Measurements from ENCODE around the gene PALD1. TPM values are rescaled to one million over a fixed set of nuclear protein-coding genes. Genes with fewer than 3 reads are reported as not detected.

PALD1 gene
- total RNA-seq, 2 donors from 2014 or later: 4.4 to 8.3 TPM

DNA sequence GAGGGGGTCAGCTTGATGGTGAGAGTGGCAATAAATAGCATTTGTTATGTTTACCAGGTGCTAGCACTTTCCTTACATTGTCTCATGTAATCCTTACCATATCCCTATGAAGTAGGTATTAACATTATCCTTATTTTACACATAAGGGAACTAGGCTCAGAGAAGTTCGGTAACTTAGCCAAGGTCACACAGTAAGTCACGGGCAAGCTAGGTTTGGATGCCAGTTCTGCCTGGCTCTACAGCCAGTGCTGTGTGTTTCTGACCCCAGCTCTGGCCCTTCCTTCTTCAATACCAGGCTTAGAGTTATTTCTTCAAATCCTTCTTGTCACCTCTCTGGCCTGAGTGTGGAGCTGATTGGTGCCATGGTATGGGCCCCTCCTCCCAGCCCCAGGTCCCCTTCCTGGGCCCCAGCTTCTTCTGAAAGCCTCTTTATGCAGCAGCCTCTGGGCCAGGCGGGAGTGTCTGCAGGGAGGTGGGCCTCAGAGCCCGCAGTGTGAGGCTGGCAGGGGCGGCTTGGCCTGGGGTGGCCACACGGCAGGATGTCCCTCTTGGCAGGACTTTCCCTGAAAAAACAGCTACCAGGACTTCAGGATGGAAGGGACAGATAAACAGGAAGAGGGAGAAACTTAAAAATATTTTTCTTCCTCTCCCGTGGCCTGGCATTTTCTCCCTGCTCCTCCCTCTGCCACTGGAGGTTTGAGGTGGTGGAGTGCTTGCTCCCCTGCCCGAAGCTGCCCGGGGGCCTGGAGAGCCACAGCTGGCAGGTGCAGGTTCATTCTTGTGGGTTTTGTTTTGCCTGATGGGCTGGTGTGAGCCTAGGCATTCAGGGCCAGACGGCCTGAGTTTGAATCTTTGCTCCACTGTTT is 20.6 kb downstream of the PALD1 start:
- DNase-seq (peak; percentile 45), ATAC-seq (peak in 1 of 2 donors; percentile 17)
- intact Hi-C loops (cut with DNase I): no loop called here

DNA sequence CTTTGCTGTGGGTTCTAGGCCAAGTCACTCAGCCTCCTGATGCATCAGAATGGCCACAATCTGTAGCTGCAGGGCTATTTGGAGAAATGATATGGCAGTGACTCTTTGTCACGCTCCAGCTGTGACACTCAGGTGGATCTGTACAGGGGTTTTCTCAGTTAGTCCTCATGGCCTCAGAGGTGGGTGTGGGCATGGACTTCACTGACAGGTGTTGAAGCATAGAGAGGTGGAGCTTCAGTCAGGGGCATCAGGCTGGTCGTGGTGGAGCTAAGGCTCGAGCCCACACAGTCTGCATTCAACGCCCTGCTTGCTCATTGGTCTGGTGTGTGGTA is 21.2 kb downstream of the PALD1 start:
- intact Hi-C loops (cut with DNase I): no loop called here
- DNase-seq (no peak), ATAC-seq (no peak)

DNA sequence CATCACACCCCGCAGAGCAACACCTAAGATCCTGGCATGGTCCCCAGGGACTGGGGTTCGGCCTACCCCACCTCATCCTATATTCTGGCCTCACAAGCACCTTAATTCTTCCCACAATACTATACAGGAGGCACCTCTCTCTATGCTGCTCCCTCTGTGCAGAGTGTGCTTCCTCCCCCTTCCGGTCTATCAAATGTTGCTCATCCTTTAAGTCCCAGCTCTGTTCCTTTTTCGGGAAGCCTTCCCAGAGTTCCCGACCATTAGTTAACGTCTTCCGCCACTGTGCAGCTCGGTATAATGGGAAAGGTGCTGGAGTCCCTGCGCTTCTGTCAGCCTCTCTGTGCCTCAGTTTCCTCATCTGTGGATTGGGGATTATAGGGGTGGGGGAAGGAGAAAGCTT is 21.8 kb downstream of the PALD1 start:
- DNase-seq: no peak
- ATAC-seq: peak in 1 of 2 donors; percentile 6
- intact Hi-C loops (cut with DNase I): no loop called here

DNA sequence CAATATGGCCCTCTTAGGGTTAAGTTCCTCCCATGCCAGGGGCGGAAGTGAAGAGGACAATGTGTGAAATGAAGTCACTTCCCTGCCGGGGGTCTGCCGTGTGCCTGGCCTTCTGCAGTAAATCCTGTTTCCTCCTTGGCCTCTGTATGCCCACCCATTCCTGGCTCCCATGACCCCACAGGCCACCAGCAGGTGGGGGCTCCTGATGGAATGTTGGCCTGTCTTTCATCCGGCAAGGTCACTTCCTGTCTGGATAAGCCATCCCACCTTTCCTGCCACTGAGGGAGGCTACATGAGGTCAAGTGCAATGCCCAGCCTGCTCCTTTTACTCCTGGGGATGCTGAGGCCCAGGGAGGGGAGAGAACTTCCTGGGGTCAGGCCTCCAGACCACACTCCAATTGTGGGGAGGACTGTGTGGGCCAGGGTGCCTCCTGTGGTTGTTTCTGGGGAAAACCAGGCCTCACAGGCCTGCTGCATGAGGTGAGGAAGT is 22.3 kb downstream of the PALD1 start:
- DNase-seq (peak; percentile 73), ATAC-seq (peak; percentile 74 to 75)
- intact Hi-C loops (cut with DNase I): no loop called here

DNA sequence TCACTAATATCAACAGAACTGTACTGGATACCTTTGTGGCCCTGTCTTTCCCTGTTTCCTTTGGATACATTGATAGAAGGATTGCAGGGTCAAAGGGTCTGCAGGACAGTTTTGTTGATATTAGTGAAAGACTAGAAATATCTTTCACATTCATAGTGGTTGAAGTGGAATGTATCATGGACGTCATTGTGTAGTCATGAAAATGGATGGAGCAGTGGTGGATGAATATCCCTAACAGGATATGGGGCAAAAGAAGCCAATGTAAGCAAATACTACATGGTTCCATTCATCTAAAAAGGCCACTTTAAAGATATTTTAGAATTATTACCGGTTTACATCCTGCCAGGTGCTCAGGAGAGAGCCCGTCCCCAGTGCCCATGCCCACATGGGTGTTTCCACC is 23.8 kb downstream of the PALD1 start:
- intact Hi-C loops (cut with DNase I): no loop called here
- ATAC-seq (no peak), DNase-seq (no peak)

DNA sequence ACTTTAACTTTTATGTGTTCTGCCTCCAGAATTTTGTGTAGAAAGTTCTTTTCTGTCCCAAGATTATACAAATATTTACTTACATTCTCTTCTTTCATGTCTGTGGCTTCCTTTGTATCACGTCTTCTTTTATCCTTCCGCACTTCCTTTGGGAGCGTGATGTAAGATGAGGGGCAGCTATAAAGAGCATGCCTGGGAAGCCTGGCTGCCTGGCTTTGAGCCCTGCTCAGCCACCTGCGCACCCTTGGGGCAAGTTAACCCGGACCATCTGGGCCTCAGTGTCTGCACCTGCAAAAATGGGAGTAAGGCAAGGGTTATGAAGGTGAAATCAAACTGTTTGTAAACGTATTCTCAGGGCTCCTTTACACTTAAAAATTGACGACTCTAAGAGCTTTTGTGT is 25.2 kb downstream of the PALD1 start:
- intact Hi-C loops (cut with DNase I): no loop called here
- no peak for DNase-seq
- no peak for ATAC-seq

DNA sequence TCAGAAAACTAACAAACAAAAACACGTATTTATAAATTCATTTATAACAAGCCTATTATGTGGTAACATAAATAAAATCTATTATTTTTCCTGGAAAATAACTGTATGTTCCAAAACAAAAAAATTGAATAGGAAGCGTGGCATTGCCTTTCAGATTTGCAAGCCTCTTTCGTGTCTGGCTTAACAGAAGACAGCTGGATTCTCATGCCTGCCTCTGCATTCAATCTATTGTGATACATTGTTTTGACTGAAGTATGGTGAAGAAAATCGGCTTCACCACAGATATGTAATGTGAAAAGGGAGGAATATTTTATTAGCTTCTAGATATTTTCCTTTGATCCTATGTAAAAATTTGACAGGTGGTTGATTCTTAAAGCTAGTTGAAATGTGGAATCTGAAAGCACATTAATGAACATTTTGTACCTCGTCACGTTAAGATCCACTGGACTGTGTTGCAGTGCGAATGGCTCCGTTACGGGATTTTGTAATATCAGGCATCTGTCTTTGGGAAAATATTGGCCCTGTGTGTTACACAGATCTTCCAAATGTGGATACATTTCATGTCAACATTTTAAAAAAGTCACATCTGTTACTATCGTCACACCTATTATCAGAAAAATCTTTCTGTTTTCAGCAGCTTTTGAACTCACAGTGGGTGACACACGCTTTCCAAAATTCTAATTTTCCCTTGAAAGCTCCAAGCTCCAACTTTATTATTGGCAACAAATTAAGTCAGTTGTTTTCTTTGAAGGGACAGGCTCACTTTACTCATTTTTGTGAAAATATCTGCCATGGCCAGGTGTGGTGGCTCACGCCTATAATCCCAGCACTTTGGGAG is 26.2 kb downstream of the PALD1 start:
- ATAC-seq: no peak
- intact Hi-C loops (cut with DNase I): no loop called here
- no peak for DNase-seq

DNA sequence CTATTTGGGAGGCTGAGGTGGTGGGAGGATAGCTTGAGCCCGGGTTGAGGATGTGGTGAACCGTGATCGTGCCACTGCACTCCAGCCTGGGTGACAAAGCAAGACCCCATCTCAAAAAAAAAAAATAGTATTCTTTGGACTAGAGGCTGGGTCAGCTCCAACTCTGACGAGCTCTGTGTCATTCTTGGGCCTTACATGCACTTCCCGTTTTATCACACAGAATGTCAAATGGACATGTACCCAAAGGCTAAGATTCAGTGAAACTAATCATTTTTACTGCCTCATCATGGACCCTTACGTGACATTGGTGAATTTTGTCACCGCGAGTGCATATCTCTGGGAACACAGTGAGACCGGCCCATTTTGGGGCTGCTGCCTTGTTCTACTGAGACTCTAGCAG is 27.3 kb downstream of the PALD1 start:
- intact Hi-C loops (cut with DNase I): no loop called here
- no peak for ATAC-seq

DNA sequence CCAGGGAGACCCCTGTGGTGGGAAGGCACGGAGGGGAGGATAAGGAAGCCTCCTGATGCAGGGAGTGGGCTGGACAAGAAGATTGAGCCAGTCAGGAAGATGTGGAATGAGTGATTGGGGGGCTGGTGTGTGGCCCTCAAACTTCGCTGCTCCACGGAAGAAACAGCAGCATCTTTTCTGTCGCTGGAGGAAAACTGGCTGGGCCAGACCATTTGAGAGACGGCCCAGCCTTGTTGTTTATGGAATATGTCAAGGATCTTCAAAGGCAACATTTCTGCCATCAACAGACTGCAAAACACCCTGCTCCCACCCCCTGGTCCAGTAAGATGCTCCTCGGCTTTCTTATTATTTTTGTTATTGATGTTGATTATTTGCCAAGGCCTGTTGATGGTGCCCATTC is 29.4 kb downstream of the PALD1 start:
- intact Hi-C loops (cut with DNase I): no loop called here
- no peak for ATAC-seq

More for the DNA sequence above, 27.3 kb downstream of the PALD1 start:
- no peak for DNase-seq

DNA sequence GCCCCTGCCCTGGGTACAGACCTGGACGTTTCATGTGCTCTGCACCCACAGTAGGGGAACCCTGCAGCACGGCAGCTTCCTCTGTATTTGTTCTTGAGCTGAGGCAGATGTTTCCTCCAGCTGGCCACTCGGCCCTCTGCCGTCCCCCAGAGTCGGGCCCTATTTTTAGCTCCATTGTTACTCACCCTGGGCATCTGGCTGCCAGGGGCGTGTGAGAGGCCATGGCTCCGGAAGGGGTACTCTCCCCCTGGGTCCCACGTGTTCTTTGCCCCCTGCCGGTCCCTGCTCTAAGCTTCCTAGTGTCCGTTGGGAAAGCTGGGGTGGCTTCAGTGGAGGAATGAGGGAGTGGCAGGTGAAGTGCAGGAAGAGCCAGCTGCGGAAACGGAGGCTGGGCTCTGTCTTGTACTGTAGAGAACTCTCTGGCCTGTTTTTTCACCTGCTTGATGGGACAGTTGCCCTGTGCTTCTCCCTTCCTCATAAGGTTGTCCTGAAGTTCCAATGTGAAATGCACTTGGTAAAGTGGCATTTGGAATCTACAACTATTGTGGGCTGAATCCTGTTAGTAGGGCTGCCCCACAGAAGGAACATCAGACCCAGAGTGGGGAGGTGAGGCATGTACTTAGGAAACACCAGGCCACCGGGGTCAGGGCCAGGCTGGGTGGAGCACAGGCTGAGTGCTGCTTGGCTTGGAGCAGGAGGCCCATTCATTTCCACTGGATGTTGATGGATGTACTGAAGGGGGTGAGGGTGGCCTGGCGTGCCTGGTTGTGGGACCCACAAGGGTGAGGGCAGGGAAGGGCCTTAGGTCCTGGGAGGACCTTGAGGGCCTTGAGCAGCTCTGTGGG is 30.6 kb downstream of the PALD1 start:
- ATAC-seq (peak; percentile 65 to 79), DNase-seq (peak; percentile 62)
- intact Hi-C loops (cut with DNase I): no loop called here

More for the DNA sequence above, 29.4 kb downstream of the PALD1 start:
- no peak for DNase-seq

DNA sequence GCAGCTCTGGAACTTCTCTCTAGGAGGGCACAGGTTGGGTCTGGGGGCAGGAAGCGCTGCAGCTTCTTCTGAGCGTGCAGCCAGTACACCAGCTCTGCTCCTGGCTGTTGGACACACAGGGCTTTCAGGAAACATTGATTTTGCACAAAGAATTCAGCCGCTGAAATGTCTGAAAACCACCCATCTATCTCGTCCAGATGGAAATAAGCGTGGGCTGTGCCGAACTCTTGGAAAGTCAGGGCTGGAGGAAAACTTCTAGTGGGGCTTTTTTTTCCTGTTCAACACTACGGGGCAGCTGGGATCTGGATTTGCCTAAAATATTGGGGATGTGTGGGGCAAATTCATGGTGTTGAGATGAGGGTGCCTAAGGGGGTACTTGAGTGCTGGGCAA is 31.2 kb downstream of the PALD1 start:
- DNase-seq (no peak), ATAC-seq (no peak)
- intact Hi-C loops (cut with DNase I): no loop called here

DNA sequence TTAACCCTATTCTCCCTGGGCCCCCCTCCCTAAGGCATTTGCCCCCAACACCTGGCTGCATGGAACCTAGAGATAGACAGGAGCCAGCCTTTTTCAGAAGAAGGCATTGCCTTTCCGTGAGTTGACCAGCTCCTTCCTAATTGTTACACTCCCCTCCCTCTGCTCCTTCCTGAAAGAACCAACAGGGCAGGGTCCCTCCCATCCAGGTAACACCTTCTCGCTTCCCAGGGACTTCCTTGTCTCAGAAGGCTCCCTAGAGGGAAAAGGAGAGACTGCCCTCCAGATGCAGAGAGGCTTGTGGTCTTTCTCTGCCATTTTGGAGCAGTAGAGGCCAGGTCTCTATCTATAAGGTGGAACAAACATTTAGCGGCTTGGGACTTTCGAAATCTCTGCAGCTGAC is 31.9 kb downstream of the PALD1 start:
- intact Hi-C loops (cut with DNase I): no loop called here
- ATAC-seq (no peak), DNase-seq (no peak)

DNA sequence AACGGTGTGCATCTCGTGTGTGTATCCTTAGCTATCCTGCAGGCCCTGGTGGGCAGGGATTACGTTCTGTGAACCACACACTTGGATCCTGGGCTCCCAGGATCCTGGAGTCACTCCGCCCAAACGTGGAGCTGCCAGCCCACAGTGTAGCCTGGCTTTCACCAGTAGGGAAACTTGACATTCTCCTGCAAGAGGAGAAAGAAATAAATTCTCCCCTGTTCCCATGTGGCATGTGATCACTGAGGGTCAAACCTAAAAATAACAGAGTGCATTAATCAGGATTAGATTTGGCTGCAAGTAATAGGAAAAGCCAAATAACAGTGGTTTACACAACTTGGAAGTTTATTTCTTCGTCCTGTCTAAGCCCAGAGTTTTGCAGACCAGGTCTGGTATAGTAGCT is 32.3 kb downstream of the PALD1 start:
- ATAC-seq (peak in 1 of 2 donors; percentile 4), DNase-seq (no peak)
- intact Hi-C loops (cut with DNase I): no loop called here

DNA sequence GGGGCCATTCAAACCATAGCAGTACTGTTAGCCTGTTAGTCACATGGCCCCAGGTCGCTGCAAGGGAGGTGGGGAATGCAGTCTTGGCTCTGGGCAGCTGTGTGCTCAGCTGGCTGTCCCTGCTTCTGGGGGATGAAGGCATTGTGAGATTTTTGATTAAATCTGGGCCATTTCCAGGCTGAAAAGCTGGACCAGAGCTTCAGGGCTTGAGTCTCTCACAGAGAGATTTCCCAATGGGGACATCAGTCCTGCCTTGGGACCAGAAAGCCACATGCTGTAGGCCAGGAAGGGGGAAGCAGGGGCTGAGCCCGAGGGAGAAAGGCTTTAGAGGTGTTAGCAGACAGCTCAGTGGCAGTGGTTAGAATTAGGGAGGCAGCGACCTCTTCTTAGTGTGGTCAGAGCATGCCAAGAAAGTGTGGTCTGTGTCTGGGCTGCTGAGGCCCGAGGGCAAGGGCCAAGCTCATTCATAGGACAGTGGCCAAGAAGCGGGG is 33.6 kb downstream of the PALD1 start:
- ATAC-seq (peak; percentile 40 to 46), DNase-seq (no peak)
- intact Hi-C loops (cut with DNase I): no loop called here

DNA sequence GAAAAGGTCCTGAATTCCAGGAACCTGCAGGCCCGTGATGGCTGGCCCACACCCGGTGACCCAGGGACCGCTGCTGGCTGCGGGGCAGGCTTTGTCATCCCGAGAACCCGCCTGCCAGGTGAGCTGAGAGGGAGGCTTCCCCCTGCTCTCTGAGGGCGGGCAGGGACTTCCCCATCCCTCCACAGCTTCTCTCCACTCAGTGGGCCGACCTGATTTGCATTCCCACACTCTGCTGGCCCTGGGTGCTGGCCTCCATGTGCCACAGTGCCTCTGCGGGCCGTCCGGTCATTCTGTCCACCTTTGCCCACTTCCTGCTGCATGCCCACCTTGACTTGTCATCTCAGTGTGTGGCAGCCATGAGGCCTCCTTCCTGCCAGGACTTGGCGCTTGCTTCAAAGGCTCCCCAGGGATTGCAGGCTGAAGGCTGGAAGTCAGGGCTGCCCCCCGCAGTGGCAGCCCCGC is 35.3 kb downstream of the PALD1 start:
- intact Hi-C loops (cut with DNase I): no loop called here
- ATAC-seq: no peak
- no peak for DNase-seq

DNA sequence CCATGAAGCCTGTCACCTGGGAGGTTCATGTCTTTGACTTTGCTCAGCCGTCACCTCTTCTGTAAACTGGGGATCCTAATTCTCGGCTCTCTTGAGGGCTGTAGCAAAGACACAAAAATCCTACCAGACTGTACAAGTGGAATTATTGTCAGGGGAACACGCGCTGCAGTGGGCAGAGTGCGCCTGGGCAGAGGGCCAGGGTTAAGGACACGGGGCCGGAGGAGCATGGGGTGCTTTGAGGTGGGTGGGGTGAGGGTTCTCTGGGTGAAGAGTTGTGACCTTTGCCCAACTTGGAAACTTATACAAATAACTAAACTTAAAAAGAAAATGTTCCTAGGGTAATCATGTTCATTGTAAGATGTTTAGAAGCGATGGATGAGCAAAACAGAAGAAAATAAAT is 36.0 kb downstream of the PALD1 start:
- ATAC-seq (no peak), DNase-seq (no peak)
- intact Hi-C loops (cut with DNase I): no loop called here

DNA sequence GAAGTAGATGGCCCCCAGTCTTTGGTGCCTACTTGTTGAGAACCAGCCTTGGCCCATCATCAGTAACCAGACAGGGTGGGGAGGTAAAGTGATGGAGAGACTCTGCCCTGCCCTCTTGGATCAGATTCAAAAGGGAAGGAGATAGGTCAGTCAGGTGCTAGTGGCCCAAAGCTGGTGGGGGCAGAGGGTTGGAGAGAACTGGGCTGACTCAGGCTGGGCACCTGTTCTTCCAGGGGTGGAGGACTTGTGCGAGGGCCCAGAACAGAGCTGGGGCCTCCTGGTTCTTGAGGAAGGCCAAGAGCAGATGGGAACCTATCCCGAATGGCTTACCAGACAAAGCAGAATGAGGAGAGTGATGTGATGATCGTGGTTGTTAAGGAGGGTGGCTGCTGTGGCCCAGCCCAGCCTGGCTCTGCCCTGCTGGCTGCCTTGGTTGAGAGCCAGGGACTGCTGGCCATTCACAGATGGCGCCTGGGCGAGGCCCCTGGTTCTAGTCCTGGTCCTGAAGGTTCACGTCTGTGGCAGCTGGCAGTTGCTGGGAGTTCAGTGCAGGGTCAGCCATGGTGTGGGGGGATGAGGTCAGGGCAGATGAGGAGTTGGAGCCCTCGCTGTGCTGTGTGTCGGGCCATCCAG is 36.6 kb downstream of the PALD1 start:
- intact Hi-C loops (cut with DNase I): no loop called here
- ATAC-seq: no peak
- DNase-seq: no peak

DNA sequence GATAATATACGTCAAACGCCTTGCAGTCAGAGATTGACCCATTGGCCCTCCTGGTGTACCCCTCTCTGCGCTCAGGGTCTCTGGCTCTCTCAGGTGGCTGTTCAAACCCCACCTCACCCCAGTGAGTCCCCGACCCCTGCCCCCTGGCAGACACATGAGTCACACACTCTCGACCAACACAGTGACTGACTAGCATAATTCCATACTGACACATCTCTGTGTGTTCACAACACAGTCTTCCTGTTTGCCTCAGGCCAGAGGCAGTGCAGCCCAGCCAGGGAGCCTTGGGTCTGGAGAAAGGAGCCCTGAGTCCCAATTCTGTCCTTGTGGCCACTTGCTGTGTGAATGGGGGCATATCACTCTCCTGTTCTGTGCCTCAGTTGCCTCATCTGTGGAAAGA is 40.1 kb downstream of the PALD1 start:
- DNase-seq (no peak), ATAC-seq (no peak)
- intact Hi-C loops (cut with DNase I): no loop called here

DNA sequence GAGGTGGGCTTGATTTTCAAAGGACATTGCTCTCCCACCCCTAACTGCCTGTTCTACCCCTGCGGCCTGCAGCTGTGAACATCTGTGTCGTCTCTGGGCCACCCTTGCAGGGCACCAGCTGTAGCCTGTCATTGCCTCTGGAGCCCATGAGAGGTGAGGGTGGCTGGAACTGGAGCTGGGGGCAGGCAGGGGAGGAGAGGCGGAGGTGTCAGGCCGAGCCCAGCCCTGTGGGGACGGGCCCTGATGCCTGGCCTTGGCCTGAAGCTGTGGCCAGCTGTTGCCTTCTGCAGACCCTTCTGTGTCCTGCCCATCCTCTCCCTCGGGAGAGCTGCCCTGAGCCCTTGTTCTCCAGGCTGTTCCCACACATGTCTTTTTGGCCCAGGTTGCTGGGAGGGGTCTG is 44.5 kb downstream of the PALD1 start:
- peak; percentile 38 to 67 for ATAC-seq
- intact Hi-C loops (cut with DNase I): no loop called here
- DNase-seq: peak; percentile 17

Measured in left cardiac atrium (tissue), 4 donors.